Measurements from ENCODE around the gene STARD13.
A peak's percentile ranks its signal among the peaks of the same experiment; 100 is the strongest.
"Not testable (repeated sequence)": the region's sequence is repeated elsewhere in the genome, so short reads cannot be mapped to it uniquely, and the experiment has no call there.

The STARD13 gene

GRCh38 chr13:33169273-33169980 lies 116.1 kb downstream of the STARD13 start:
- DNase-seq: no peak

DNA sequence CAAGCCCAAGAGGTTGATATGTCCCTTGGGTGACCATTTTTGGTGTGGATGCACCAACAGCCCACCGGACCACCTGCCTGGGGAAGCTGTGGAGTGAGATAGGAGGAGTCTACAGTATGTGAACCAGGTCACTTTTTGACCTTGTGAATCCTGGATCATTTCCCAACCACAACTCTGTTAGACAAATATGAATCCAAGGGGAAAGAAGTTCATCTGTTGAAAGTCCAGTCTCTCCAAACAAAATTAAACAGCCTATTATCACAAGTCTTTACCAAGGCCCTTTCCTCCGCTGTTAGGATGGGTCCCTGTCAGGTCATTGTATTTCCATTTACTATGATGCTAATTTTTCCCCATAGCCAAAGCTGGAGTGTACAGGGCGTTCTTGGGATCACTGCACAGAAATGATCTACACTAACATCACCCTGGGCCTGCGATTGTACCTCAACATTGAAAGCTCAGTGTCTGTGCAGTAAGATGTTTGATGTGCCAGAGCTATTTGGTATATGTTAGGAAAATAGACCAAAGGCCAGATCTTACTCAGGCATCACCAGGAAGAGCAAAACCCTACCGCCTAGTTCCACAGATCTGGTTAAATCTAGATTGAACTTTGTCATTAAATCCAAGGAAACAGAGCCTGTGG lies 117.1 kb downstream of the STARD13 start:
- DNase-seq: no peak

DNA sequence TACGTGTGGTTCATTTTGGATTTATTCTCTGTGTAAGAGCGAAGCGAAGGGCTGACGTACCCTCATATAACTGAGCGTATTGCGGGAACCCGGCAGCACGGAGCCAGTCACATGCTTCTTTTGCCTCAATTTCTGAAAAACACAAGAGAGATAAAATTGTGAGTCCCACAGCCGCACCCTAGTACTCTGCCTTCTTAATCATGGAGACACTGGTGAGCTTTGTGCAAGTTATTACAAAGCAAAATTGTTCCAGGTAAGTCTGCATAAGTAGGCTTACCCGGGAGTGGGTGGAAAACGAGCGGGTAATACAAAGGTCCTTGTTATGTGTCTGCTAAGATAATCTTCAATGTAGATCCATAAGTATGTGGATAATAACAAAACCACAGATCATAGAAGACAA lies 118.1 kb downstream of the STARD13 start:
- DNase-seq: no peak

DNA sequence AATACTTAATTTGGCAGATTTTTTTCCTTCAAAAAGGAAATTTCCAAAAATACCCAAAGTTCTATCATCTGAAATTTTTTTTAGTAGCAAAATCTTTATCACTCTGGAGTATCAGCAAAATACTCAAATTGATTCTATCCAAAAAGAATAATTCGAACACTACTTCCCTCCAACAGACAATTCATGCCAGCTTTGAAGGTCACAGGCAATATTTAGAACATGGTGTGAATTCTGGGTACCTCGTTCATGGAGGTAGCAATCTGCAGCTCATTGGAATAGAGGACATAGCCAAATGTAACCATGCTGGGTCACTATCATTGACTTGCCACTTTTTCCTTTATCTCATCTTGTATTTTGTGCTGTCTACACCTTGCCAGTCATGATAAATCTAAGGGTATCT lies 119.8 kb downstream of the STARD13 start:
- DNase-seq: no peak

DNA sequence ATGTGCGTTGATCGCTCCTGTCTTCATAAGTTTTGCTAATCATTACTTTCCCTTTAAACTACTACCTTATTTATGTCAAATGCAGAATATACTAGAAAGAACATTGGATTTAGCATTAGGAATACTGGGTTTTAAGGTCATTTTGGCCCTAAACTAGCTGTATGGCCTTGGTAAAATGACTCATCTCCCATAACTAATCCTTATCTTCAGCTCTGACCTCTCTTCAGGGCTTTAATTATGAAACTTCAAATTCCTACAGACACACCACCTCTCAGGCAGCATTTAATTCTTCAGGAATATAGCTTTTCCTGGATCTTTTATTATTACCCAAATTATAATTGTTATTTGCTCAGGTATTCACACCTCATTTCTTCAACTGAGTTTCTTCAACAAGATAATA lies 121.2 kb downstream of the STARD13 start:
- DNase-seq: no peak

DNA sequence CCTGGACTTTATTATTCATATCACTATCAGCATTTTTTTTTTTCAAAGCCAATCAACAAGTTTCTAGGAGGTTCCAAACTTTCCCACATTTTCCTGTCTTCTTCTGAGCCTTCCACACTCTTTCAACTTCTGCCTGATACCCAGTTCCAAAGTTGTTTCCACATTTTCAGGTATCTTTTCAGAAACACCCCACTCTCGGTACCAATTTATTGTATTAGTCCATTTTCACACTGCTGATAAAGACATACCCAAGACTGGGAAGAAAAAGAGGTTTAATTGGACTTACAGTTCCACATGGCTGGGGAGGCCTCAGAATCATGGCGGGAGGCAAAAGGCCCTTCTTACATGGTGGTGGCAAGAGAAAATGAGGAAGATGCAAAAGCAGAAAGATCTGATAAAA lies 122.8 kb downstream of the STARD13 start:
- DNase-seq: not testable (repeated sequence)

DNA sequence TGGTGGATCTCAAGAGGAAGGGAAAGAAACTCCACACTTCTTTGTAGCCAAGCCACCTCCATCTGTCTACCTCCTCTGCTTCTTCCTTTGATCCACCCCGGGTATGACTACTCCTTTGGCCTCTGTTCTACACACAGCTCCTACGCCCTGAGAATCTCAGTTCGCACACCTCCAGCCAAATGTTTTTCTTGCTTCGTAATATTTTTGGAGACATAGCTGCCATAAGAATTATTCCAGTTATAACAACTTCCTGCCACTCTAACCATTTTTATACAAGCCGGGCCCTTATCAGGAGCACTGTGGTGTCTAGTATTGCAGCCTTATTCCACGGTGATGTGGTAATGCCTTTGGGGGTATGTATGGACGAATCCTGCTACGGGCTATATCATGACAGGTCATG lies 126.7 kb downstream of the STARD13 start:
- DNase-seq: no peak

DNA sequence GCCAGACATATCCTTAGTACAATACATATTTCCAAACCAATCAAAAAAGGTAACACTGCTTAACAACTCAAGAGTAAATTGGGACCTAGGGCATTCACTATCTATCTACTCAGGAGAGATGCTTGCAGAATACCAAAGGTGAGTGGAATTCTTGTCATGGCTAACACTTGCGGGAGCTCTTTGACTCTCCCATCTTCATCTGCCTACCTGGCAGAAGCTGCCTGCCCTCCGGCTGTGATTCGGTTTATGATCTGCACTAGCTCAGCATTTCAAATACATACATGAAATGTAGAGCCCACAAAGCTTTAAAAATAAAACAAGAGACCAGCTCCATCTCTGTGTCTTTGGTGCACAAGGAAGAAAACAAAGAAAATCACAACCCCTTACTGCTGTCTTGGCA lies 127.3 kb downstream of the STARD13 start:
- DNase-seq: no peak

- DNase-seq: no peak
Observed at GRCh38 chr13:33154911-33155310, 130.6 kb downstream of the STARD13 start.

GRCh38 chr13:33153421-33154404 lies 131.8 kb downstream of the STARD13 start:
- DNase-seq: no peak

GRCh38 chr13:33152389-33152788 lies 133.2 kb downstream of the STARD13 start:
- DNase-seq: no peak

GRCh38 chr13:33150662-33151061 lies 134.9 kb downstream of the STARD13 start:
- no peak for DNase-seq

DNA sequence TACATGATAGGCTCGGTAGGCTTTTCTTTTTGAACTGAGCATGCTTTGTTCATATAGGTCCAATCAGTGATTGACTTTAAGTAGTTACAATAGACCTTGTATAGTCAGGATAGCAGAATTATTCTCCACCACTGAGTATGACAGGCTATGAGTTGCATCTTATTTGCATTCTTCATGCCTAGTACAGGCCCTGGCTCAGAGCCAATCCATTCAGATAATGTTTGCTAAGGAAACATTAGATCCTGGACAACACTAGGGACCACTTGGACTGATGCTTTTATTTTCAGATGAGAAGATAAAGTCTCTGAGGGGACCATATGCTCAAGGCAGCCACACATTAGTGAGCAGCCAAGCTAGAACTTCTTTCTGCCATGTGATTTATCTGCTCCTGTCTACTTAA lies 135.4 kb downstream of the STARD13 start:
- peak; percentile 60 for DNase-seq

GRCh38 chr13:33147832-33148231 lies 137.7 kb downstream of the STARD13 start:
- DNase-seq: no peak

GRCh38 chr13:33146843-33147611 lies 138.5 kb downstream of the STARD13 start:
- DNase-seq: no peak

DNA sequence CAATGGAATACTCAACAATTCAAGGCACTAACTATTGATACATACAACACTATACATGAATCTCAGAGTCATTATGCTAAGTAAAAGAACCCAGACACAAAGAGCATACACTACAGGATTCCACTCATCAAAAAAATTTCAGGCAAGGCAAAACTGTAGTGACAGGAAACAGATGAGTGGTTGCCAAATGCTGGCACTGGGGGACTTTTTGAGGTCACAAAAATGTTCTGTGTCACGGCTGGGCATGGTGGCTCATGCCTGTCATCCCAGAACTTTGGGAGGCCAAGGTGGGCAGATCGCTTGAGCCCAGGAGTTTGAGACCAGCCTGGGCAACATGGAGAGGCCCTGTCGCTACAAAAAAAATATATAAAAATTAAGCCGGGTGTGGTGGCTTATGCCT lies 139.9 kb downstream of the STARD13 start:
- DNase-seq: no peak

DNA sequence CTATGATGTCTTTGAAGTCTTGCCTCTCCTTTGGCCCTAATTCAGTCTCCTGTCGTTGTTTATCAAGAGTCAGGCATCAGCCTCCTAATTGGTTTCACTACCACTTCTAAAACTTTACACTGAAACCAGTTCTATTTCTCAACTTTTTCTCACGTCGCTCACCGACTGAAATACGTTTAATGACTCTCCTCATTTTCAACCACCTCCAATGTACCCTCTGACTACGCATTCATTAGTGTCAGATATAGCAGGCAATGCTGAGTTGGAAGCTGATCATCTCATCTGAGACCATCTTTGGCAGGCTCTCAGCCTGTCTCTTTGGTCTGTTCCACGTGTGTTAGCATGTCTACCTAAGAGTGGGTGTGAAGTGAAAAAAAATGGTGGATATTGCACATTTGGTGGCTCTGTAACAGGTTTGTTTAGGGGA lies 141.2 kb downstream of the STARD13 start:
- no peak for DNase-seq

- peak; percentile 76 for DNase-seq
Observed at GRCh38 chr13:33139780-33140535, 145.6 kb downstream of the STARD13 start.

- DNase-seq: no peak
Observed at GRCh38 chr13:33139184-33139583, 146.4 kb downstream of the STARD13 start.

DNA sequence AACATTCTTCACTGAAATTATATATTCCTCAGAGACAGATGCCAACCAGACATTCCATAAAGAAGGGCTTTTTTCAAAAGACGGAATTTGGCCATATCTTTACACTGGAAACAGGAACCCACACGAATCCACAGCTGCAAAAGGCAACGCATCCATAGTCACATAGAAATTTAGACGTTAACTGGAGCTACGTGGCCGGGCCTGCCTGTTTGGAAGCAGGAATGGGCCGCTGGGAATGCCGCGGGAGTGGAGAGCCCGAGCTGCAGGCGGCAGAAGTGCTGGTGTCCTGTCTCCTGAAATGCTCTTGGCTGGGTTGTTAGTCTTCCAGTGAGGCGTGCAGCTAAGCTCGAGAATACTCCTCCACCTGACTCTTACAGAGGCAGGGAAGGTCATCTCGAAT lies 147.1 kb downstream of the STARD13 start:
- DNase-seq: no peak

DNA sequence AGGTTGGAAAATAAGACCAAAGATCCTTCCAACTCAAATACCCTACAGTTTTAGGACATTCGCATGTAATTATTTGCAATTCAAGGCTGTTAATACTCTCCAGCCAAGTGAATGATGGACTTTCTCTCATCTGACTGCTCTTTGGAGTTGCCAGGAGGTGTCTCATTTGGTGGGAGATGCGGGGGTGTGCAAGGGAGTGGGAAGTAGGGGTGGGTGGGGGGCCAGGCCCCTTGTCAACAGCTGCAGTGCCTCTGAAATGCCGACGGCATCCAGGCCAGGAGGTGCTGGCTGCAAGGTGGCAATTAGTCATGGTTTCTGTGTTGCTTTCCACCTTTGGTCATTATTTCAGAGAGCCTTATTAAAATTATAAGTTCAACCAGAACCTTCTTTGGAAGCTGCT lies 147.8 kb downstream of the STARD13 start:
- no peak for DNase-seq

- no peak for DNase-seq
Observed at GRCh38 chr13:33135097-33135496, 150.5 kb downstream of the STARD13 start.

All from NCI-H524 treated with DMSO at 0.1 percent for 48 hours (cell line).